ENCODE results near the gene SMAD6.

The SMAD6 gene

DNA sequence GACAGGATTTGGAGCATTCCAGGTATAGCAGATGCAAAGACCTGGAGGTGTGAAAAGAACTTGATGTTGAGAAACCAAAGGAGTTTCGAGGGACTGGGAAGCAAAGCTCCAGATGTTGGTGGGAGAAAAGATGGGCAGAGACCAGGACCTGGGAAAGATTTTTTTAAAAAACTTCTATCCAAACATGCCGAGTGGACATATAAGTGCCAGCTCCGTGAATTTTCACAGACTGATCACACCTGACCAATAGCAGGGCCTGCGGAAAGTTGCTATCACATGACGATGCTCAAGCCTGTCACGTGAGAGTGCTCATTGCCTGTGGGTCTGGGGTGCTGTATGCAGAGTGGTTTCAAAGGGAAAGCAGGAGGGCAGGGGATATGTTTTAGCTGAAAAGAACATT lies 19.9 kb downstream of the SMAD6 start:
- DNase-seq = no peak

DNA sequence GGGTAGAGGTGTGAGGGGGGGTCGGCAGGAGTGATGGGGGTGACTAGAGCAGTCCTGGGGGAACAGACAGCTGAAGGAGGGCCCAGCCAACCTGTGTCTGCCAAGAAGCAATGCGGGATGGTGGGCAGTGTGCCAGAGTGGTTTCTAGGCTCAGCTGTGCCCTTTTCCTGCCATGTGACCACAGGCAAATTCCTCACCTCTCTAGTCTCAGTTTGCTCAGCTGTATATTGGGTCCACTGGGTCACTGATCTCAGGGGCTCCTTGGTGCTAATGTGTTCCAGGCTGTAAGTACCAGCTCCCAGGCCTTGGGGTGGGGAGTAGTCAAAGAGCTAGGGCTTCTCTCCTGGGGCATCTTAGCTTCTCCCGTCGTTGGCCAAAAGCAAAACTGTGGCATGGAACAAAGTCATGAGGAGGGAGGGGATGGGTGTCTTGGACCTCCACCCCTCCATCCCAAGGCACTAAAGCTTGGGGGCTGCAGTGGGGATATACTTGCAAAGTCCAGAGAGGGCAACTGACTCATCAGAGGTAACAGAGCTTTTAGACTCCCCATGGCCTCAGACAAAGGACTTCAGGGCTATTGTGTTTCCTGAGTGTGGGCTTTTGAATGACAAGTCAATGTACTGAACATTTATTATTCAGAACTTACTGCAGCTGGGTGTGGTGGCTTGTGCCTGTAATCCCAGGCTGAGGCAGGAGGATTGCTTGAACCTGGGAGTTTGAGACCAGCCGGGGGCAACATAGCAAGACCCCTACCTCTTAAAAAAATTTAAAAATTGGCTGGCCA lies 20.9 kb downstream of the SMAD6 start:
- DNase-seq = no peak

DNA sequence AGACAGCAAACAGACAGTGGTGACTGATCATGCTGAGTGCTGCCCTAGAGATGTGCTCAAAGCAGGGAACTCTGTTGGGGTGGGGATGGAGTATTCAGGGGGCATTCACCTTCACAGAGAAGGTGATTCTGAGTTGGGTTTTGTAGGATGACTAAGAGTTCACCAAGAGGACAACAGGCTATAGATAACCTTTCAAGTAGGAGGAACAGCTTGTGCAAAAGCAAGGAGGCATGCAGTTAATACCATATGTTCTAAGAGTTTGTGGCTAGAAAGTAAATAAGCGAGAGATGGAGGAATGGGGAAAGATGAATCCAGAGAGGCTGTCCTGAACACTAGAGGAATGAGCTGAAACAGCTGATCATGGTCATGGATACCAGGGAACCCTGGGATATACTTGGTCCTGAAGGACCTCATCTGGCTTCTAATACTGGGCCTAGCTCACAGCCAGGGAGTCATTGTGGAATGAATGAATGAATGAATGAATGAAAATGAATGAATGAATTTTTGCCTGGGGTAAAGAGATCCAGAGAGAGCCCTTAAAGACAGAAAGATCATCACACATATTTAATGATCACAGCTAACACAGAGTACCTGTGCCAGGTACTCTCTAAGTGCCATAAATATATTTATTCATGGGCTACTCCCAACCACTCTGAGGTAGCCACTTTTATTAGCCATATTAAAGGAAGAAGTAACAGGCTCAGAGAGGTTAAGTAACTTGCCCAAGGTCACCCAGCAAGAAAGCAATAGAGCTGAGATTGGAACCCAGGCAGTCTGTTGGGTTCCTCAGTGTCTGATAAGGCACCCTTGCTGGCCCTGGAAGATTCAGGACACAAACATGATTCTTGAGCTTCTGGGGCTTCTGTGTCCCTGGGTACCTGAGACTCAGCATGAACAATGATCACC lies 22.0 kb downstream of the SMAD6 start:
- DNase-seq = no peak

DNA sequence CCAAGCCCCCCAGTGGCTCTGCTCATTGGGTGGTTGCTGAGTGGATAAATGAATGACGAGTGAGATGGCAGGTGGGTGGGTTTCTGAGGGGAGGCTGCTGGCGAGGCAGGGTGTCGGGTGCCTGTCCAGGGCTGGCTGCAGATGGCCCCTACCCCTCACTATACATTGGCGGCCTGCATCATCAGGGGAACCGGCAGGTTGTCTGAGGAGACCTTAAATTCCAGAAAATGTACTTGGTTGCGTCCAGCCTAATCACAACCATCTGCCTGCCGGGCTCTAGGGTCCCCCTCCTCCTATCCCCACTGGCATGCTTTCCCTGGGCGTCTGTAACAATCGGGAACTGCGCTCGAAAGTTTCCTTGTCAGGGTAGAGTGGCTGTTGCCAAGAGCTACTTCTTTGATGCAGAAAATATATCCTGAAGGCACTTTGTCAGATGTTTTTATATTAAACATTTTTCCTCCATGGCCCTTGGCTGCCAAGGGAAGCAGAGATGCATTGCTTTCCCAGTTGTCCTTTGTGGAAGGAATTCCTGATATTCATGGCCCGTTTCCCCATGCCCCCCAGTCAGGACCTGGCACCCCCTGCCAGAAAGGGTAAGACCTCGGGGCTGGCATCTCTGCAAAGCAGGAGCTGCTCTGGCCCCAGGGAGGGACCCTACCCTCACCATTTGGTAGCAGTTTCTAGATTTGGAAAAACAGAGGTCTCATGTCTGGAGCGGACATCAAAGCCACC lies 22.9 kb downstream of the SMAD6 start:
- DNase-seq = no peak

DNA sequence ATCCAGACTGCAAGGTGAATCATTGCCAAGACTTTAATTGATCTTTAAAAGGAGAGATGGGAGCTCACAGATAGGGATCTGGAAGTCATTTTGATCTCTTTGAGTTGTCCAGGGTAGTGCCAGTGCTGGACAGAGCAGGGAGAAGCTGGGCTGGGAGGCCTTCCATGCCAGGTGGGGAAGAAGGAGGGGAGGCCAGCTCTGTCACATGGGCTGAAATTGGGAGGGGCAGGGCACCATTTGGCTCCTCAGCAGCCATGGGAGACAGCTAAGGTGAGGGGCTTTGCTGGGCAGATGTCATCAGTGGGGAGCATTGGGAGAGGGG lies 23.4 kb downstream of the SMAD6 start:
- no peak for DNase-seq

DNA sequence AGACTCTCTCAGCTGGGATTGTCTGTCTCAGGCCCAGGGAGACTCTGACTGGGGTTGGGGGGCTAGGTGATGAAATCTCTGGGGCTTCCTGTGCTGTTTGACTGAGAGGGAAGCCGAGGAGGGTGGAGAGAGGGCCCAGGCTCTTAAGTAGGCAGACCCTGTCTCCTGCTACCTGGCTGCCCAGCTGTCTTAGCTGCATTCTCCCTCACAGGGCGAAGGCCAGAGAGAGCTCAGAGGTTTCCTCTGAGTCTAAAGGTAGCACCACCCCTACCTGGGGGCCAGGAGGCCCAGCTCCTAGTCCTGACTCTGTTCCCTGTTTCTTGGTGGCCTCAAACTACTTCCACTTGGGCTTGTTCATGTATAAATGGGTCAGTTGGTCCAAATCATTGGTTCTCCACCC lies 24.4 kb downstream of the SMAD6 start:
- DNase-seq = no peak

DNA sequence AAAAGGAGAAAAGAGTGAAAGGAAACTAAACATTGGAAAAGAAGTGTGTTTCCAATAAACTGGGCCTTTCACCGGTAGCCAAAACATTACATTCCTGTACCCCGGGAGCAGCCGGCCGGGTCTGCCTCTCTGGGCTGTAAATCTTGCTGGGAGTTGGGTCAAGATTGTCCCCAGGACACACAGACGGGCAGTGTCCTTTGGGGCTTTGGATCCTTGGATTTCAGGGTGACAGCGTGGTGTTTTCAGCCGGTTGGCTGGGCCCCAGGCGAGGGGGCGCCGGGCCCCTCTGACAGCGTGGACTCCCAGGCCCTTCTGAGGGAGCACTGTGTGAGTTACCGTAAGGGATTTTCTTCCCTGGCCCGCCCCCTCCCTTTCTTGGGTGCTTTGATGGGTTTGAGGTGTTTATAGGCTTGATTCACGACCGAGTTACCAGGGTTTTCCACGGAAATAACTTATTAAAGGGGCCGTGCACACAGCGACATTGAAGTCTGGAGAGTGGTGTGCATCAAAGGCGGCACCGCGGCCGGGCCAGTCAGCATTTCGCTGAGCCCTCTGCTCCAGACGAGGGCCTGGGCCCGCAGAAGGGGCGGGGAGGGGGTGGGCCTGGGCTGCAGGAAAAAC lies 27.4 kb downstream of the SMAD6 start:
- peak; percentile 7 for DNase-seq

DNA sequence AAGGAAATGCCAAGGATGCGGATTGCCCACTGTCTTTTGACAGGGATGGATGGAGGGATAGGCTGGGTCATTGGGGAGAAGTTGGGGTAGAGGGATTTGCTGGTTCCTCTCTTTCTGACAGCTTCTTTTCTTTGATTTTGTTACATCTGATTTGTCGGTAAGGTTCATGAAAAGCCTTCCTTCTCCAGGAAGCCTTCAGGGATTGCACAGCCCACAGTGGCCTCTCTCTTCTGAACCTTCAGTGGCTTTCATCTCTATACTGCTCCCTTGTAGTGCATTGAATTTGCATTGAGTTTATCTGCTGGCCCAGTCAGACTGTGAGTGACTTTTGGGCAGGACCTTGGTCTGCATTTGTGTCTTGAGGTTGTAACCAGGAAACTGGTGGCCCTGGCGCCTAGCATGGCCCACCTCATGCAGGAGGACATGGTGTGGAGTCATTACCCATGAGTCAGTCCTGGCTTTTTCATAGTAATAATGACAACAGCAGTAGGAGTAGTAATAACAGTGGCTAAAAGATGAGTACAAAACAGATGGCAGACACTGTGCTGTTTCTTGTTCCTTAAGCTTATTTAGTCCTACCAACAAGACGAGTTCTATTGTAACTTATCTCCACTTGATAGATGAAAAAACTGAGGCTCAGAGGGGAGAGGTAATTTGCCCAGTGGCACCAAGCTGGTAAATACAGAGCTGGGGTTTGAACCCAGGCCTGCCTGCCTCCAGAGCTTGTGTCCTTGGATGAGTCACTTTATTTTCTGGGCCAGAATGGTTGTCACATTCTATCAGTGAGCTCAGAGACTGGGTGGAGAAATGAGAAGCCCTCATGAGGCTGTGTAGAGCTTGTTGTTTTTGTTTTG lies 28.4 kb downstream of the SMAD6 start:
- DNase-seq = no peak

DNA sequence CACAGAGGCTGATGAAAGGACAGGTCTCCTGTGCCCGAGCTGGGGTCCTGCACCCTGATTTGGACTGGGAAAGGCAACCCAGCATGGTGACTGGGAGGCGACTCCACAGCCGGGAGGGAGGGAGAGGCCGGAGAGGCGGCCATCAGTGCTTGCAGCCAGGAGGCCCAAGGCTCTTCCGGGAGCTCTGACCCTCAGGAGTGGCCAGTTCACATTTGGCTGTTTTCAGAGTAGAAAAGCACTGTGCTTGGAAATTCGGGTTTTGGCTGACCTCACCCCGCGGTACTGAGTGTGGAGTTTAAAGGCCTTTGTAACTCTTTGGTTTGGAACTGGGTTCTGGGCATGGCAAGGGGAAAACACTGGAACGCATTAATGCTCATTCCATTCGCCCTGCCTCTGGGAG lies 31.9 kb downstream of the SMAD6 start:
- no peak for DNase-seq

DNA sequence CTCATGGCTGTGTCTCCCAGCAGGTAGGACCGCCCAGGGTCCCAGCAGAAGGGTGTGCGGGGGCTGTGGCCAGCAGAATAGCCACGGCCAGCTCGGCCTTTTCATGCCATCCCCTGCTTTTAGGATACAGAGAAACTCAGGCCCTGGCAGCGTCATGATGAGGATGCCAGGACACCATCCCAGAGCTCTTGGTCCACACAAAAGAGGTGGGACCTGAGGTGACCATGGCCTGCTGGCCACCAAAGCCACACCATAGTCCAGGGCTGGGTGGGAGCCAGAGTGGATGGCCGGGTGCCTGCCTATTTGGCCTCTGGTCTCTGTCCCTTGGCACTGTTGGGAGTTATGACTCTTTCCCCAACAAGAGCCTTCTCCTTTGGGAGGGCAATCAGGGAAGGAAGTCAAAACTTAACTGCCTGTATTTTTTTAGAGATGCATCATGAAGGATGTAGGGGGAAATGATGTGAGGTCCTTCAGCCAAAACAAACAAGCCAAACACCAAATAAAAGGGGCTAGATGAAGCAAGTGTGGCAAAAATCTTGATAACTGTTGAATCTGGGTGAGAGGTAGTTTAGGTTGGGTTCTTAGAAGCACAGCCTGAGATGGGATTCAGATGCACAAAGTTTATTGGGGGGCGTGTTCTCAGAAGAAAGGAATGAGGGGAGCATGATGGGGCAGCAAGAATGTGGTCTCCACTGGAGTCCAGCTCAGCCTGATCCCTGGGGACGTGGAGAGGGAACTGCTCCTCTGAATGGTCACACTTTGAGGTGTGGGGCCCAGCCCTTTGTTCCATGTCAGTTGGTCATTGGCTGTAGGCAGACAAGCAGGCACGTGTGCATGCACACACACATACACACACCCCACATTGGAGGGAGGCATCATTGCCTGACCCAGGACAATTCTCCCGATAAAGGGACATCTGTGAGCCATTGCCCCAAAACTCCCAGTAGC lies 33.2 kb downstream of the SMAD6 start:
- DNase-seq = no peak

DNA sequence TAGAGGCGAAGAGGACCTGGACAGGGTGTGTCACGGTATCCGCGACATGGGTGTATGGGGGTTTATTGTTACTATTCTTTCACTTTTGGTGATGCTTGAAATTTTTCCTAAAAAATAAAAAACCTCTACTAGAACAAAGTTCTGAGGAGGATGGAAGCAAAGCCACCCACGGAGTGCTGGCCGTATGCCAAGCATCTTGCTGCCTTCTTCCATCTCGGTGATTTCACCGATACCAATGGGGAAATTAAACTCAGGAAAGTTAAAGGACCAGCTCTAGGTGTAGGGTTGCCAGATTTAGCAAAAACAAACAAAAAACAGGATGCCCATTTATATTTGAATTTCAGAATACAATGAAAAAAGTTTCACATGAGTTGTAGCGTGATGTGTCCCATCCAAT lies 33.9 kb downstream of the SMAD6 start:
- no peak for DNase-seq

DNA sequence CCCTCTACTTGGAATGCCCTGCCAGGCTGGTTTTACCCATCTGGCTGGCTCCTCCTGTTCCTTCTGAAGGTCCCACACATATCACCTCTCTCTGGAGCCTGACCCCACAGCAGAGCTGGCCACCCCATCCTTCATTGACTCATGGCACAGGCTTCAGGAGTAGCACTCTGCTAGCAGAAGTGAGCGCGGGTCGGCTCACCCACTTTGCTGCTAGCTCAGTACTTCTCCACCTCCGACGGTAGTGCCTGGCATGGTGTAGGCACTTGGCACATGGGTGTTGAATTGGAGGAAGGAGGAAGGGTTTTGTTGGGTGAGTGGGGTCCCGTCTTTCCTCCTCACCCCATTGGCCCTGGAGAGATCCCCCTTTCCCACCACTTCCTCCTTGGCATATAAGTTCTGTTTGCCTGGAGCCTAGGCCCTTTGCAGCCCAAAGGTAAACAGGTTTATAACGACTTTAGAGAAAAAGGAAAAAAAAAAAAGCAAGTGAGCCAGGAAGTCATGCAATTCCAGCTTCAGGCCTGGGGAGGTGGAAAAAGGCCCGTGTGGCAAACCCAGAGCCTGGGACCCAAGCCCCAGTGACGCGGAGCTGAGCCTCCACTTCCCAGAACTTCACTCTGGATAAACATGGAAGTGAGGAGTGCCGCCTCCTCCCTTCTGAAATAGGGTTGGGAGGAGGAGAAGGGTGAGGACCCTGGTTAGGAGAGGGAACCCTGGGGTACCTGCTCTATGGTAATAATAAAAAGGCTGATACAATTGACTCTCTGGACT lies 35.4 kb downstream of the SMAD6 start:
- DNase-seq = no peak

DNA sequence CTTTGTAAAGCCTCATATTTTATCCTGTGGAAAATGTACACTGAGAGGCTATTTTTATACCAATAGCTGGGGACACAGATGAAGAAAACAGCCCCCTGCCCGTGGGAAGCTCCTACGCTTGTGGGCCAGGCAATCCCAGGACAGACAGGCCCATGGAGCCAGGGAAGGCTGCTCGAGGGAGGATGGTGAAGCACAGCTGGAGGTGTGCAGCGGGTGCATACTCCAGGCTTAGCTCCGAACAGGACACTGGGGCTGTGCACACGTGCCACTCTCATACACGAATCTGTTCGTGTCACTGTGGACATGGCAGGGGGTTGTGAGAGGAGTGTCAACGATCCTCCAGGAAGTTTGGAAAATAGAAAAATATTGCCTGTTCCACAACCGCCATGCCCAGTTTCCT lies 36.1 kb downstream of the SMAD6 start:
- no peak for DNase-seq

DNA sequence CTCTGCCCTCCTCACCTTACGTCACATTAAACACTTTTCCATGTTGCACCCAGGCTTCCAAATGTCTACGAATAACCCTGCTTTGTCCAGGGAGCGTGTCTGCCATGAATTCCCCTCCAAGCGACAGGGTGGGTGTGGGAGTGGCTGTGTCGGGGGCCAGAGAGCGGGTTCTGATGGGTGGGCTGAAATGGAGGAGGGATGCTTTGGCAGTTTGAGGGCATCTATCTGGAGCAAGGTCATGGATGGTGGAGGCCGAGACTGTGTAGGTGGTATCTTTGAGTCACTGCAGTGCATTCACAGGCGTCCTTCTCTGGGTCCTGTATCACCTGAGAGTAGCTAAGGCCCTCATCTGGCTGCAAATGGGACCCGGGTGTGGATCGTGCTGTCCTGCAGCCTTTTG lies 36.6 kb downstream of the SMAD6 start:
- no peak for DNase-seq

DNA sequence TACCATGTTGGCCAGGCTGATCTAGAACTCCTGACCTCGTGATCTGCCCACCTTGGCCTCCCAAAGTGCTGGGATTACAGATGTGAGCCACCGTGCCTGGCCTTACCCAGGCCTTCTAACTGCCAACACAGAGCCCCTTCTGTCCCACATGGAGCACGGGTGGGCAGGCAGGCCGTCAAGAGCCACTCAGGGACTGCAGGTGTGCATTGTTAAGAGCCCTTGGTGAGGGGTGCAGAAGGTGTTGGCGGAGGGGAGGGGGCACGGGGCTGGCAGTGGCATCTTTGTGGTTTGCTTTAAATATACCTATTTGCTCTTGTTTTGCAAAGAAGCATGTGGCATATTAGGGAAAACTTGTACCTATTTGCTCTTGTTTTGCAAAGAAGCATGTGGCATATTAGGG lies 37.3 kb downstream of the SMAD6 start:
- DNase-seq = no peak

DNA sequence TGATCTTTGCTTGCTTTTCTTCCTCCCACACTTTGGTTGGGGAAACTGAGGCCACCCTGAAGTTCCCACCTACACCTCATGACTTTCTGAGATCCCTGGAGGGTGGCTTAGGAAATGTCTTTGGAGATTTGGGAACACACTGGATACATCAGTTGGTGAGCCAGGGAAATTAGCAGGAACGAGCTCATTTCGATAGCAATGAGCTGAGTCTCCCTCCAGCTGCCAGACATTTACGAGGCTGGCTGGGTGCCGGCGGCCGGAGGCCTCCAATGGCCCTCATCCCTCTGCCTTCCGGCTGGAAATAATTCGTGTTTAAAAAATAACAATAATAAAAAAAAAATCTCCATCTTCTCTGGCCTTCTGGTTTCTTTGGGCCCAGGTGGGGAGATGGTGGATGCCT lies 38.8 kb downstream of the SMAD6 start:
- DNase-seq = no peak

DNA sequence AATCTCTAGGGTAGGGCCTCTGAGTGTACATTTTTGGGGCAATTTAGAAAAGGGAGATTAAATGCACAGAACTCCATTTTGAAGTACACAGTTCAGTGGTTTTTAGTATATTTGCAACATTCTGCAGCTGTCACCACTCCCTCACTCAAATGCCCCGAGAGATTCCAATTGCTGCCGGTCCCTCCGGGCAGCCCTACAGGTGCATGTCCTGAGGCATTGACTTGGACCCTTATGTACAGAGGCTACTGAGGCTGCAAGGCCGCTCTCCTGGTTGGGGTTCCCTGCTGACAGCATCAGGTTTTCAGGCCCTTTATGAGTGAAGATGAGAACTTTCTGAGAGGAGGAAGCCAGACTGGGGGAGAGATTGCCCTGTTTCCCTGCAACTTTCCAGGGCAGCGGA lies 39.6 kb downstream of the SMAD6 start:
- no peak for DNase-seq

DNA sequence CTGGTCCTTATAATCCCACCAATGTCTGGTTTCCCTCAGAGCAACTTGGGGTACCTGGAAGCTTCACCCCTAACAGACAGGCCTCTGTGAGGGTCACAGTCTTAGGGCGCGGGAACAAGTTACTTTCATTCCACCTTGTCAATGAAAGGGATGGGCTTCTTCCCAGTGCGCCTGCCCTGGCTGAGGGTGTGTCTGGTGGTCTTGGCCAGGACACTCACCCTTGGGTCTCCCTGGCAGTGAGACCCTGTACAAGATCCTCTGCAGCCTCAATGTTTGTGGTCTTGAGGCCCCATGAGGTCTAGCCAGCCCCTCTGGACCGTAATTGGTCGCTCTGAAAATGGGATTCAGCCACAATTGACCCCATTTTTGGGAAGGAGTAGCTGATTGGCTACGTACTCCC lies 40.2 kb downstream of the SMAD6 start:
- DNase-seq = no peak

DNA sequence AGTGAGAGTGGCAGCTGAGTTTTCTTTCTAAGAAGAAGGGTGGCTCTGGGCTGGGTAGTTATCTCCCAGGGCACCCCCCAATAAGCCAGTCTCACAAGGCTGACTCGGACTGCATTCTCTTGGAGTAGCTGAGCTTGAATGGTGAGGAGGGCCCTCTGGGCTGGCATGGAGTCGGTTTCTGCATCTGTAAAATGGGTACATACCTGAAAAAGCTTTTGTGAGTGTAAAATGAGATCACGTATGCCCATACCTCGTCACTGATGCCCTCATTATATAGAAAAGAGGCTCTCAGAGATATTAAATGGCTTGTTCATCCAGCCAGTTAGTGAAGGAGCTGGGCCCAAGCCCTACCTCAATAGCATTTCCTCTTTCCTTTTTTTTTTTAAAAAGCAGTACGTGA lies 41.2 kb downstream of the SMAD6 start:
- no peak for DNase-seq

Measured in NCI-H2227 treated with DMSO at 0.1 percent for 48 hours (cell line).